ENCODE results near the gene ZNF343. TPM values are rescaled to one million over a fixed set of nuclear protein-coding genes. Genes with fewer than 3 reads are reported as not detected.
A peak's percentile ranks its signal among the peaks of the same experiment; 100 is the strongest.

ZNF343 gene
- 1 to 10 TPM; 6.2 to 8.8 TPM for total RNA-seq

- ChIA-PET CTCF (interaction anchor here (0.9 to 9.6 kb wide), 4 partner anchors 11 to 178 kb away, joined by 3 to 146 read pairs (median 4); no protein-coding TSS in a partner anchor), POLR2A (interaction anchor here (0.9 to 3.7 kb wide), 8 partner anchors 11 to 405 kb away, joined by 3 to 33 read pairs (median 8); partner anchors contain the start of gene SNRPB)
Observed at GRCh38 chr20:2508631-2509467, at the start of gene ZNF343. Gene ZNF343 (minus strand): TSS chr20:2508915. CDS start chr20:2493895, 15,020 bp downstream.

GRCh38 chr20:2557873-2558580 lies 49.3 kb upstream of the ZNF343 start:
- DNase-seq, result no peak
- H3K36me3 Mint-ChIP-seq (ENCODE audit: low read depth), result no peaks in the 10 kb centered on the region
- no peaks in the 10 kb centered on the region for H3K9me3 Mint-ChIP-seq
- no peak overlapping the region for H3K4me3 Mint-ChIP-seq
- peaks cover 53% of the 10 kb centered on the region for H3K27me3 Mint-ChIP-seq
- ChIA-PET CTCF (no interaction called here), POLR2A (interaction anchor here (0.5 kb wide), 1 partner anchor 744 kb away, joined by 3 read pairs; no protein-coding TSS in a partner anchor)
- no peak overlapping the region for H3K27ac Mint-ChIP-seq
- no peaks in the 10 kb centered on the region for H3K4me1 Mint-ChIP-seq

More at GRCh38 chr20:2508631-2509467, at the start of gene ZNF343:
- peak; percentile 83 for DNase-seq
- Mint-ChIP-seq H3K4me3 (peak within 1 kb of the TSS; percentile 97), H3K9me3 (no peaks in the 10 kb centered on the region), H3K36me3 (ENCODE audit: low read depth) (peaks cover 5% of the 10 kb centered on the region), H3K4me1 (peaks cover 20% of the 10 kb centered on the region), H3K27ac (peak within 1 kb of the TSS; percentile 93), H3K27me3 (peaks cover 27% of the 10 kb centered on the region)

GRCh38 chr20:2545594-2545993 lies 36.9 kb upstream of the ZNF343 start:
- CTCF ChIA-PET, result no interaction called here
- Mint-ChIP-seq H3K4me1 (no peaks in the 10 kb centered on the region), H3K27me3 (peaks cover 46% of the 10 kb centered on the region), H3K27ac (no peak overlapping the region), H3K4me3 (no peak overlapping the region), H3K36me3 (ENCODE audit: low read depth) (no peaks in the 10 kb centered on the region), H3K9me3 (no peaks in the 10 kb centered on the region)
- POLR2A ChIA-PET, result interaction anchor here (0.6 kb wide), 1 partner anchor 101 kb away, joined by 3 read pairs; no protein-coding TSS in a partner anchor
- no peak for DNase-seq

DNA sequence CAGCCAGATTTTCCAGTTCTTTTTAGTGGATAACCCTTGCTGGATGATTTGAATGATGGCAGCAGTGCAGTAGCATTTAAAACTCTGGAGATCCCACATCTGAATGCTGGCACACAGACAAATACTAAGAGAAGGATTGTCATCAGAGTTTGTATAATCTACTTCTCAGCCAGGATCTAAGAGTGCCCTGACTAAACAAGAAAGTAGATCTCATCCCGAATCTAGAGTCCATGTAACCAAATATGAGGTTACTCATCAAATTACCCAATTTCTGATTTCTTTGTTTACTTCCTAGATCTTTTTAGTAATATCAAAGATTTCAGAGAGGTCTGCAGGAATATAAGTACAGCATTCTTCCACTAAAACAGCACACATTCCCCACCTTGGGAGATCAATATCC lies 35.5 kb upstream of the ZNF343 start:
- Mint-ChIP-seq H3K36me3 (ENCODE audit: low read depth) (no peaks in the 10 kb centered on the region), H3K27me3 (peaks cover 46% of the 10 kb centered on the region), H3K27ac (no peak overlapping the region), H3K9me3 (no peaks in the 10 kb centered on the region), H3K4me3 (no peak overlapping the region), H3K4me1 (no peaks in the 10 kb centered on the region)
- POLR2A ChIA-PET, result no interaction called here
- DNase-seq, result no peak
- CTCF ChIA-PET, result no interaction called here

DNA sequence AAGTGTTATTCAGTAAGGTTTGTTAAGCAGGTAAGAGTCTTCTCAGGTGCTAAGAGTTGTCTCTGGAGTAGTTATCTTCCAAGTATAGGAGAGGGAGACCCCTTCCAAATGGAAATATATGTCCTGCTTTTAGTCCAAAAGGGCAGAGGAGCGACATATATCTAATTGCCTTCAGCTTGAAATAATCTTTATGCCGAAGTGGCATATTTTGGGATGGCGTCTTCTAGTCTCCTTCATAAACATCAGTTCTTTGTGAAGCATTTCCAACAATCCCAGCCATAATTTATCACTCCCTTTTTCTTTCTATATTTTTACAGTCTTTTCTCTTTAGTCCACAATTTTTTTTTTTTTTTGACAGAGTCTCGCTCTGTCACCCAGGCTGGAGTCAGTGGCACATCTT lies 33.6 kb upstream of the ZNF343 start:
- H3K4me1 Mint-ChIP-seq, result no peaks in the 10 kb centered on the region
- H3K9me3 Mint-ChIP-seq, result no peaks in the 10 kb centered on the region
- no peak for DNase-seq
- H3K27me3 Mint-ChIP-seq, result peaks cover 52% of the 10 kb centered on the region
- ChIA-PET POLR2A (interaction anchor here (0.7 kb wide), 1 partner anchor 134 kb away, joined by 3 read pairs; no protein-coding TSS in a partner anchor), CTCF (interaction anchor here (1.3 kb wide), 1 partner anchor 20 kb away, joined by 4 read pairs; no protein-coding TSS in a partner anchor)
- no peak overlapping the region for H3K27ac Mint-ChIP-seq
- no peaks in the 10 kb centered on the region for H3K36me3 Mint-ChIP-seq (ENCODE audit: low read depth)
- no peak overlapping the region for H3K4me3 Mint-ChIP-seq

DNA sequence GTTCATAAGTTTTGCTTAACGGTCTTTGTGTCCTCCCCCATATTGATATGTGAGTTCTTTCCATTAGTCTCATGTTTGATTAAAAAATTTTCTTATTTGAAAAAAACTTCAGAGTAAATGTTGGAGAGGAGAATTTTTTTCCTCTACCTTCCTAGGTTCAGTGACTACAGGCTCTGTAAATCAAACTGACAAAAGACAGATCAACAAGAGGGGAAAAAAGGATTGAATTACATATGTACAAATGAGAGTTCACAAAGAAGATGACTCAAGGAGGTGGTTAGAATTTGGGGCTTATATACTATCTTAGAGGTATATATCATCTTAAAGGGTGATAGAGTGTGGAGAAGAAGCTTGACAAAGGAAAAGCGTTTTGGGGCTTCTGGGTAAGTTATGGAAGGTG lies 33.2 kb upstream of the ZNF343 start:
- no peak for DNase-seq
- Mint-ChIP-seq H3K36me3 (ENCODE audit: low read depth) (no peaks in the 10 kb centered on the region), H3K27ac (no peak overlapping the region), H3K27me3 (peaks cover 50% of the 10 kb centered on the region), H3K9me3 (no peaks in the 10 kb centered on the region), H3K4me1 (no peaks in the 10 kb centered on the region), H3K4me3 (no peak overlapping the region)
- CTCF ChIA-PET, result no interaction called here
- POLR2A ChIA-PET, result interaction anchor here (0.7 kb wide), 1 partner anchor 134 kb away, joined by 3 read pairs; no protein-coding TSS in a partner anchor

- H3K27ac Mint-ChIP-seq, result no peak overlapping the region
- no peaks in the 10 kb centered on the region for H3K36me3 Mint-ChIP-seq (ENCODE audit: low read depth)
- no peak overlapping the region for H3K4me3 Mint-ChIP-seq
- peaks cover 35% of the 10 kb centered on the region for H3K27me3 Mint-ChIP-seq
- ChIA-PET CTCF (interaction anchor here (1.1 to 1.4 kb wide), 3 partner anchors 12 to 19 kb away, joined by 3 to 4 read pairs (median 3); no protein-coding TSS in a partner anchor), POLR2A (no interaction called here)
- DNase-seq, result no peak
- H3K4me1 Mint-ChIP-seq, result no peaks in the 10 kb centered on the region
- H3K9me3 Mint-ChIP-seq, result no peaks in the 10 kb centered on the region
Observed at GRCh38 chr20:2538931-2539720, 30.4 kb upstream of the ZNF343 start.

- Mint-ChIP-seq H3K4me3 (no peak overlapping the region), H3K27ac (no peak overlapping the region), H3K36me3 (ENCODE audit: low read depth) (no peaks in the 10 kb centered on the region), H3K27me3 (peaks cover 38% of the 10 kb centered on the region), H3K4me1 (no peaks in the 10 kb centered on the region), H3K9me3 (no peaks in the 10 kb centered on the region)
- ChIA-PET POLR2A (no interaction called here), CTCF (interaction anchor here (1.1 to 1.4 kb wide), 2 partner anchors 13 to 17 kb away, joined by 3 read pairs; no protein-coding TSS in a partner anchor)
- DNase-seq, result no peak
Observed at GRCh38 chr20:2538356-2538755, 29.6 kb upstream of the ZNF343 start.

DNA sequence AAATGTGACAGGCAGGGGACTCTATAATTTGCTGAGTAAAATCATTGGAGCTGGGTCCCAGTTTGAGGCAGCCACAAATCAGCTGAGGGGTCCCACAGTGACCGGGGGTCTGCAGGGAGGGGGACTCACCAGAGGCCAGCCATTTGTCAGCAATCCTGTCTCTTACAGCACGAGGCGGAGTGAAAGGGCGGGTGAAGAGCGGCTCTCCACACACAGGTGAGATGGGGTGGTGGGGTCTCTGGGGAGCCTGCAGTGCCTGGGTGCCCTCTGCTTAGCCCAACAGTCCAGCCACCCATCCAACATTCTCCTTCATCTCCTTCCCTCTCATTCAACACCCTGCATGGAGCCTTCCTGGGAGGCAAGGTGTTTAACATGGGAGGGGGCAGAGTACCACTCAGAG lies 28.4 kb upstream of the ZNF343 start:
- Mint-ChIP-seq H3K27ac (no peak overlapping the region), H3K4me1 (no peaks in the 10 kb centered on the region), H3K36me3 (ENCODE audit: low read depth) (no peaks in the 10 kb centered on the region), H3K9me3 (no peaks in the 10 kb centered on the region), H3K4me3 (no peak overlapping the region), H3K27me3 (peaks cover 35% of the 10 kb centered on the region)
- ChIA-PET CTCF (no interaction called here), POLR2A (no interaction called here)
- no peak for DNase-seq

DNA sequence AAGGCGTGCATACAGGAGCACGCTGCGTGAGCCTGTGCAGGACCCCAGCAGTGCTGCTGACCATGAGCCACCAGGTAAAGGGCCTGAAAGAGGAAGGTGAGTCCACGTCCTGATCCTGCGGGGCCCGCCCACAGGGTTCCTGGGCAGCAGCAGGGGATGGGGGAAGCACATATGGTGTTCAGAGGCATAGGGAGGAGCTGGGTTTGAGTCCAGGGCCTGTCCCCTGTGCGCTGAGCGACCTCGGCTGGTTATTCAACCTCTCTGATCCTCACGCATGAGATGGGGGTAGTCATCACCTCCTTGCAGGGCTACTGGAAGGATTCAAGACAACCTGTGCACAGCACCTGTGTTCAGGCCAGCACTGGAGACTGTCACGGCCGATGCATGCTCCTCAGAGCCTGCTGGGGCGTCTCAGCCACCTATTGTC lies 27.9 kb upstream of the ZNF343 start, which contains the start of gene TMC2:
Gene TMC2, plus strand, starts transcription at position 14 of the 427 bp plus-strand sequence. Its CDS starts 49 bp downstream, at position 63.
- POLR2A ChIA-PET, result no interaction called here
- no peak within 1 kb of the TSS for H3K27ac Mint-ChIP-seq
- CTCF ChIA-PET, result no interaction called here
- no peak for DNase-seq
- H3K4me3 Mint-ChIP-seq, result no peak within 1 kb of the TSS
- H3K27me3 Mint-ChIP-seq, result peaks cover 37% of the 10 kb centered on the region
- H3K9me3 Mint-ChIP-seq, result no peaks in the 10 kb centered on the region
- no peaks in the 10 kb centered on the region for H3K36me3 Mint-ChIP-seq (ENCODE audit: low read depth)
- H3K4me1 Mint-ChIP-seq, result no peaks in the 10 kb centered on the region

DNA sequence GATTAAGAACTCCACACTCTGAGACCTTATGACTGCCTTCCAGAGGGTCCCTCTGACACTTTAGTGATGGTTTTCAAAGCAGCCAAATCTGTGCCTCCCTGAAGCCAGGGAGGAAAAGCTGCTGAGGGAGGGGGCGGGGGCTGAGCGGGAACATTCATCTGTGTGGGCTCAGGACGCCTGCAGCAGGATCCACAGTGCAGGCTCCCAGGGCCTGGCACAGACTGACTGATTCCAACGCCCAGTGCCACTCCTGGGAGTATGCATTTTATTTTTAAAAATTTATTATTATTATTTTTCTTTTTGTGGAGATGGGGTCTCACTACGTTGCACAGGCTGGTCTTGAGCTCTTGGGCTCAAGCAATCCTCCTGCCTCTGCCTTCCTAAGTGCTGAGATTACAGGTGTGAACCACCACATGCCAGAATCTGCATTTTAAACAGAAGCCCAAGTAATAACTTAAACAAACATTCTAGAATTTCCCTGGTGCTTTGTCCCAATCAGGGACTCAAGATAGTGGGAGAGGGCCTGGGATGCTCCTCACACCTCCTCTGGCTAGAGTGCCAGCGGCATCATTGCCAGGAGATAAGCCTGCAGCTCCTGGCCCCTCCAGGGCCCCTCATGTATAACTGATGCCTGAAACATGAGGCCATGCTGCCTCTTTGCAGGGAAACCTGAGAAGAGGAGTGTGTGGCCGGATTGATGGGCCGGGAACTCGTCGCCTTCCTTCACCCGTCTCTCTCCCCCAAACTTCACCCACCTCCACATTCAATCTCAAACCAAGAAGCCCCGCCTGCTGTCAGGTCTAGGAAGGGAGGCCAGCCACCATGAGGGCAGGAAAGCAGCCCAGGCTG lies 27.2 kb upstream of the ZNF343 start:
- no peak overlapping the region for H3K27ac Mint-ChIP-seq
- peaks cover 37% of the 10 kb centered on the region for H3K27me3 Mint-ChIP-seq
- H3K4me1 Mint-ChIP-seq, result no peaks in the 10 kb centered on the region
- DNase-seq, result no peak
- H3K36me3 Mint-ChIP-seq (ENCODE audit: low read depth), result no peaks in the 10 kb centered on the region
- CTCF ChIA-PET, result interaction anchor here (1.2 kb wide), 1 partner anchor 16 kb away, joined by 3 read pairs; no protein-coding TSS in a partner anchor
- no peak overlapping the region for H3K4me3 Mint-ChIP-seq
- POLR2A ChIA-PET, result no interaction called here
- H3K9me3 Mint-ChIP-seq, result no peaks in the 10 kb centered on the region

DNA sequence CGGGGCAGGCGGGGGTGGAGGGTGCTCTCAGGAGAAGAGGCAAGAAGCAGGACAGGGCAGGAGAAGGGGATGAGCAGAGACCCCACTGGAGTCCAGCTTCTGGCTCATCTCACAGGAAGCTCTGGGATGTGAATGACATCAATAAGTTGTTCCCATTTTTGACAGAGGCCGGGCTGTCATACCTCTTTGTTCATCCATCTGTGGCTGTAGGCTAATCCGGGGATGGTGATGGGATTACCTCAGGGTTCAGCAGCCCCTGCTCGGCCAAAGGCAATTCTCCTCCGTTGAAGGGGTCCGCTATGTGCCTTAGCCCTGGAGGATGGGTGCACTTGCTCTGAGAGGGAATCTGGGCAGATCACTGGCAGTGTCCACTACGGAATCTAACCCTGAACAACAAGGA lies 24.4 kb upstream of the ZNF343 start:
- Mint-ChIP-seq H3K27me3 (peaks cover 25% of the 10 kb centered on the region), H3K36me3 (ENCODE audit: low read depth) (no peaks in the 10 kb centered on the region), H3K4me1 (peaks cover 6% of the 10 kb centered on the region), H3K27ac (no peak overlapping the region), H3K4me3 (no peak overlapping the region), H3K9me3 (no peaks in the 10 kb centered on the region)
- CTCF ChIA-PET, result interaction anchor here (1.3 kb wide), 1 partner anchor 11 kb away, joined by 5 read pairs; no protein-coding TSS in a partner anchor
- POLR2A ChIA-PET, result interaction anchor here (1.0 to 1.2 kb wide), 2 partner anchors 9 to 12 kb away, joined by 3 read pairs; no protein-coding TSS in a partner anchor
- DNase-seq, result no peak

All from activated CD4-positive, alpha-beta memory T cell treated with anti-CD3 and anti-CD28 coated beads, Interleukin-2, amount 10 ng/mL, durations not matched to agents 7 days and 5 days (primary cell).